ENCODE results near the gene GRIN2D.
"Not testable (repeated sequence)": the region's sequence is repeated elsewhere in the genome, so short reads cannot be mapped to it uniquely, and the experiment has no call there.

Gene GRIN2D

DNA sequence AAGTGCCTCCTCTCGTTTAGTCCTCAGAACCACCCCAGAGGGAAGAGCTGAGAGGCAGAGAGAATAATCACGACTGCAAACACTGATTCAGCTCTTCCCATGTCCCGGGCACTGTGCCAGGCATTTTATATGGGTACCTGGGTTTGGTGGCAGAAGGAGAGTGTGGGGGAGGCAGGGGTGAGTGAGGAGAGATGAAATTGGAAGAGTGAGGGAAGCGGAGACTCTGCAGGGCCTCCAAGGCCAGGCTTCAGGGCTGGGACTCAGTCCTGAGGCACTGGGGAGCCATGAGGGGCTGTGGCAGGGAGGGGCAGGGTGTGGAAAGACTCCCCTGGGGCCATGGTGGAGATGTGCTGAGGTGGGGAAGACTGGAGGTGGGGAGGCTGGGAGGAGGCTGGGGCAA, 20.6 kb upstream of the GRIN2D start:
- DNase-seq: no peak

DNA sequence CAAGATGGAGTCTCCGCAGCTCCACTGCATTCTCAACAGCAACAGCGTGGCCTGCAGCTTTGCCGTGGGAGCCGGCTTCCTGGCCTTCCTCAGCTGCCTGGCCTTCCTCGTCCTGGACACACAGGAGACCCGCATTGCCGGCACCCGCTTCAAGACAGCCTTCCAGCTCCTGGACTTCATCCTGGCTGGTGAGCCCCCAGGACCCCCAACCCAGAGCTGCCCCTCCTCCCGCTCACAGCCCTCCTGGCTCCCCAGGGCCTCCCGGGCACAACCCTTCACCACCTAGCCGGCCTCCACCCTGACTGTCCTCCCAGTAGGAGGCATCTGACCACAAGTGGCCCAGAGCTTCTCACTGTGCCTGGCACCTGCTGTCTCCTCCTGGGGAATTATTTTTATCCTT, 19.9 kb upstream of the GRIN2D start:
- DNase-seq: no peak

DNA sequence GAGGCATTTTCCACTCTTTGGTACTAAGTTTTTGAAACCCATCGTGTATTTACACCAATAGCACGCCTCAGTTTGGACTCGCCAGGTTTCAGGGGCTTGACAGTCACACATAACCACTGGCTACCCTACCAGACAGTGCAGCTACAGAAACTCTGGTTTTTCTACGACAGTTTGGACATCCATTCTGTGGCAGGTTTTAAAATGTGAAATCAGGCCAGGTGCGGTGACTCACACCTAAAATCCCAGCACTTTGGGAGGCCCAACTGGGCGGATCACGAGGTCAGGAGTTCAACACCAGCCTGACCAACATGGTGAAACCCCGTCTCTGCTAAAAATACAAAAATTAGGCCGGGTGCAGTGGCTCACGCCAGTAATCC, 15.3 kb upstream of the GRIN2D start:
- DNase-seq: no peak

DNA sequence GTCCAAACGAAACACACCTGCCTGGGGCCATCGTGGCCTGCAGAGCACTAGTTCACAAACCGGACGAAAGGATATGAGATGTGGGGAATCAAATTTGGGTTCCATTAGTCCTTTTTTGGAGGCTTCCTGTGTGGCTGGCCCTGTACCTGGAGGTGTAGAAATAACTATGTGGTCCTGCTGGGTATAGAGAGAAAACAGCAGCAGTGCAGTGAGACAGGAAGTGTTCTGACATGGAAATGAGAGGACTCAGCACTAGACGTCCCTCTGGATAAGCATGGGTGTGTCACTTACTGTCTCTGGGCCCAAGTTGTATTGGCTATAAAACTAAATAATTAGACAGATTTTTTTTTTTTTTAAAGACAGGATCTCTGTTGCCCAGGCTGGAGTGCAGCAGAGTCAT, 14.4 kb upstream of the GRIN2D start:
- DNase-seq: no peak

DNA sequence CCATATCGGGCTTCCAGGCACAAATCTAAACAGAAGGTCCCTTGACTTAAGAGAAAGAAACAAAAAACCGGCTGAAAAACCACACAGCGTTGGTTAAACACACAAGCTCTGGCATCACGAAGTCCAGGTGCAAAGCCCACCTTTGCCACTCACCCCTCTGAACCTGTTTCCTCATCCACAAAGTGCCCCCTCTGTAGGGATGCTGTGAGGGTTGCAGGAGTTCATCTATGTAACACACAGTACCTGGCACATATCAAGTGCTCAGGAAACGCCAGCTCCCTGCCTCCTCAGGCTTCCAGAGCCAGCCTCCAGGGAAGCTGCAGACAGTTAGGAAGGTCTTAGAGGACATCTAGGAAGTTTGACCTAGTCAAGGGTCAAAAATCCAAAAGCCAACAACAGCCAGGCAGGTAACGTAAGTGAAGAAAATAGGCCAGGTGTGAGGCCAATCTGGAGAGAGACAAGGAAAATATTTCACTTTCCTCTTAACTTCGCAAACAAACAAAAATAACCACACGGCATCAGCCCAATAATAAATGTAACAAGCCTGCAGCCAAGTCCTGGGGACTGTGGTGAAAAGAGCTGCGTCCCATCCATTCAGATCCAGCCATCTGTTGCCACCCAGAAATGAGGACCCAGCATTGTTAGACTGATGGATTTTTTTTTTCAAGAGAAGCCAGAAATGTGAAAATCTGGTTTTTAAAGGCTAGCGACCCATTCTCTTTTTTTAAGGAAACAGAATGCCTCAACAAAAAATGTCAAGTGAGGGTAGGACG, 12.1 kb upstream of the GRIN2D start:
- no peak for DNase-seq

DNA sequence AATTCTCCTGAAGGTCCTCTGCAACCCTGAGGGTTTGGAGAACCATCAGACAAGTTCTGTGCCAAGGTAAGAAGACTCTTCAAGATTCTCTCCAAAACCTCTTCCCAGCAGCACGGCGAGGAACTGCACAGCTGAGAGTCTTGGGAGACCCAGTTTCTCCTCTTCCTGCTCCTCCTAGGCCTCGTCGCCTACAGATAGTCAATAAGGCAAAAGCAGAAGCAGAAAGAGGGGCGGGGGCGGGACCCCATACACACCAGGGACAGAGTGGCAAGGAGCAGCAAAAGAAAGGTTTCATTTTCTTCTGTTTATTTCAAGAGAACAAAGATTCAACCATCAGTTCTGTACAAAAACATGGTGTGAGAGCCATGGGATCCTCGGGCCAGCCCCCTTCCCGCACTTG, 11.2 kb upstream of the GRIN2D start:
- DNase-seq: no peak

DNA sequence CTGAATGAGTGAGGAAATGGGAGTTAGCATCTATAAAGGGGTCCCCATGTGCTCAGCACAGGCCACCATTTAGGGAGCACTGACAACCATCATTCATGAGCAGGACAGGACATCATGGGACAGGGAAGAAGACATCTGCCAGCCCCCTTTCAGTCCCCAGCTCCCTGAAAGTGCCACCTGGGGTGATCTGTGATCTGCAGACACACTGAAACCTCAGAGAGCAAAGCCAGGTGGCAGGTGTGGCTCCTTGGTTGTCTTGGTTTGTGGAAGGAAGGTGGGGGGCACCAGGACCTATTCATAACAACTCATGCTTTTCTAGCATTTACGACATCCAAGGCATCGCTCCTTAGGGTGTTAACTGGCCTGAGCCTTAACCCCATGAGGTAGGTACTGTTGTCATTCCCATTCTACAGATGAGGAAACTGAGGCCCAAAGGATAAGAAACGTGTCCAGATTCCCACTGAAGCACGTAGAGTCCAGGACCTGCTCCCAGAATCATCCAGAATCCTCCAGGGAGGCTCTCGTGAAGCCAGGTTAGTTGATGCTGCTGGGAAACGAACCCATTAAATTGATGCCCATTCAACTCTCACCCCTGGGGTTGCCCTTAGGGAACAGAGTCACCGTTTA, 7.9 kb upstream of the GRIN2D start:
- DNase-seq: no peak

DNA sequence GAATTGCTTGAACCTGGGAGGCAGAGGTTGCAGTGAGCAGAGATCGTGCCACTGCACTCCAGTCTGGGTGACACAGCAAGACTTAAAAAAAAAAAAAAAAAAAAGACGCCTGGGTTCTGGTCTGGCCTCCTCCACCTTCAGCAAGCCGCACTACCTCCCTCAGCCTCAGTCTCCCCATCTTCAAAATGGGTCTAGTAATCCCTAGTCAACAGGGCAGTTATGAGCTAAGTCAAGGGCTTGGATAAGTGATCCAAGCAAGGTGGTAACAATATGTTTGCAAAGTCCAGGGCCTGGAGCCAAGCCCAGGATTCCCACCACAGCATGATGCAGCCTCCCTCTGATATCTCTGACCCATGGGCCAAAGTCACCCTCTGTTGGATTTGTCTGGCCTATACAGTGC, 6.5 kb upstream of the GRIN2D start:
- no peak for DNase-seq

DNA sequence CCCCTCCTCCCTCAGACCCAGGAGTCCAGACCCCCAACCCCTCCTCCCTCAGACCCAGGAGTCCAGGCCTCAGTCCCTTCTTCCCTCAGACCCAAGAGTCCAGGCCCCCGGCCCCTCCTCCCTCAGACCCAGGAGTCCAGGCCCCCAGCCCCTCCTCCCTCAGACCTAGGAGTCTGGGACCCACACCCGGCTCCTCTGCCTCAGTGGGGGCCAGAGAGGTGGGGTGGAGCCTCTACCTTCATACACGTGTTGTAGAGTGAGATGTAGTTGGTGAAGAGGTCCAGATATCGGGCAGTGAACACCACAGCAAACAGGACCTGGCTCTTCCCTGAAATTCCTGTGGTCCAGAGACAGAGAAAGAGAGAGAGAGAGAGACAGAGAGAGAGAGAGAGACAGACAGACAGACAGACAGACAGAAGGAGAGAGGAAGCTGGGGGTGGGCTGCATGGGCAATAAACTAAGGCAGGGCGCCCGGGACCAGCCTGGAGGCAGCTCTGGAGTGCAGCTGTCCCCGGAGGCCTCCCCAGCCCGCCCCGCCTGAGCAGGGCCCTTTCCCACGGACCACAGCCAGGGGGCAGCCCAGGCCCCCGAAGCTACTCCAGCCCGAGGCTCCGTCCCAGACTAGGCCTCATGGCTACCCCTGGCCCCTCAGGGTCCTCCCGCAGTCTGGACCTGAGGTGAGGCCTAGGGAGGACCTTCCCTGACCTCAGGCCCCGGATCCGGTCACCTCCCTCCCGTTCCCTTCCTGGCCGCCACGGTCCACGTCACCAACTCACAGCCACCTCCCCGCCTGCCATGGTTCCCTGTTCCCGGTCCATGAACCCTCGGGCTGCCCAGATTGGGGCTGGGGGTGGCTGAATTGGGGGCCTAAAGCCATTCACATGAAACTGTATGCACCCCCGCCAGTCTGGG, 3.0 kb upstream of the GRIN2D start:
- peak; percentile 61 for DNase-seq

DNA sequence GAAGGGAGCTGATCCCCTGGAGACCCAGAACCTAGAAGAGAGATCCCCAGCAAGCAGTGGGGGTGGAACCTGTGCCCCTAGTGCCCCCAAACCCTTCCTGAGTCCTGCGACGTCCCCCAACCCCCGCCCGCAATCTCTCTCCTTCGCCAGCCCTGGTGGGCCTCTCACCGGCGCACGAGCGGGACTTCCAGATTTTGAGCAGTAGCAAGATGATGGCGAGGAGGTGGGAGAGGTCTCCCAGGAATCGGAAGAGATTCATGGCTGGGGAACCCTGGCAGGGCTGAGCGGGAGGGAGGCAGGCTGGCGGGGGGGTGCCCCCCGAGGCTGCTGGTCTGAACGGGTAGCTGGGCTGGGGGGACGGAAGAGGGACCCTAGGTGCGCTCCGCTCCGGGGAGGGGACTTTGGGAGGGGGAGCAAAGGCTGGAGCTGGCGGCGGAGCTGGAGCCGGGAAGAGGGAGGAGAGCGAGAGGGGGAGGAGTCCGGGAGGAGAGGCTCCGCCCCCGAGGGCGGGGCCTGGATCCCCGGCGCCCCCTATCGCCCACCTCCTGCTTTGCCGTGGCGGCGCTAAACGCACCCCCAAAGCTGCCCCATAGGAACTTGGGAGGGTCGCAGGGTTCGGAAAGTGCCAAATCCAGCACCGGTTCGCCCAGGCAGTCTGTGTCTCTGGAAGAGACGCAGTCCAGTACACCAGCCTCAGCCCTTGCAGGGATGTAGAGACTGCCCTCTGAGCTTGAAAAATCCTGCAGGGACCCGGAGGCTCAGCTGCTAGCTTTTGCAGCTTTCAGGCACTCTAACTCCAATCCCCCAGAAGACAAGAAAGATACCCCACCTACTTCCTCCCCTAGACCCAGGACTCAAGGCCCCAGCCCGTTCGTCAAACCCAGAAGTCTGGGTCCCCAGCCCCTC, 2.1 kb upstream of the GRIN2D start, which contains the start of gene KDELR1:
TSS of gene KDELR1 (minus strand) at position 452 of the 906 bp plus-strand sequence. CDS start at position 259, 193 bp downstream.
- peak; percentile 62 for DNase-seq

DNA sequence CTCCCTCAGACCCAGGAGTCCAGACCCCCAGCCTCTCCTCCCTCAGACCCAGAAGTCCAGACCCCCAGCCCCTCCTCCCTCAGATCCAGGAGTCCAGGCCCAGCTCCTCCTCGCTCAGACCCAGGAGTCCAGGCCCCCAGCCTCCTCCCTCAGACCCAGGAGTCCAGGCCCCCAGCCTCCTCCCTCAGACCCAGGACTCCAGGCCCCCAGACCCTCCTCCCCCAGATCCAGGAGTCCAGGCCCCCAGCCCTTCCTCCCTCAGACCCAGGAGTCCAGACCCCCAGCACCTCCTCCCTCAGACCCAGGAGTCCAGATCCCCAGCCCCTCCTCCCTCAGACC, 1.5 kb upstream of the GRIN2D start:
- not testable (repeated sequence) for DNase-seq

DNA sequence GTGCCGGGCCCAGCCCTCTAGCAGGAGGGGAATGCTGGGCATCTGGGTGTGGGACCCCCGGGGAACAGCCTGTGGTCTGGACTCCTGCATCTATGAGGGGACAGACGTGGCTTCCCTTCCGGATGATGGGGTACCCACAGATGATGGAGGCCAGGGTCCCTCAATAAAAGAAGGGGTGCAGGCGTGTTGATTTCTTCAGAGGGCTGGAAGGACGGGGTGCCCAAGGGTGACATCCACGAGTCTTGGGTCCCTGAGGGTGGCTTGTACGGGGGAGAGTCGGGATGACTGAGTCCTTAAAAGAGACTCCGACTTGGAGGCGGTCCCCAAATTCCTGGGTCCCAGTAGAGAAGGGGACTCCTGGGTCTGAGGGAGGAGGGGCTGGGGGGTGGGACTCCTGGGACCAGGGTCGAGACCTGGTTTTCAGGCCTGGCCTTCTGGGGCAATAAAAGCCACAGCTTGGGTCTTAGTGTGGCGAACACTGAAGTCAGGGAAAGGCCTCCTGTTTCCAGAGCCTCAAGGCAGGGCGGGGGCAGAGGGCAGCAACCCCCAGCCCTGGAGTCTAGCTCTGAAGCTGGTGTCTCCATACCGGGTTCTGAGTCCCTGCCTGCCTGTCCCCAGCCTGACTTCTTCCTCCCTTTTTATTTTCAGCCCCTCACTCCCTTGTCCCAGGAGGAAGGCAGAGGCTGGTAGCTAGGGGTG, 459 bp upstream of the GRIN2D start:
- DNase-seq: no peak

DNA sequence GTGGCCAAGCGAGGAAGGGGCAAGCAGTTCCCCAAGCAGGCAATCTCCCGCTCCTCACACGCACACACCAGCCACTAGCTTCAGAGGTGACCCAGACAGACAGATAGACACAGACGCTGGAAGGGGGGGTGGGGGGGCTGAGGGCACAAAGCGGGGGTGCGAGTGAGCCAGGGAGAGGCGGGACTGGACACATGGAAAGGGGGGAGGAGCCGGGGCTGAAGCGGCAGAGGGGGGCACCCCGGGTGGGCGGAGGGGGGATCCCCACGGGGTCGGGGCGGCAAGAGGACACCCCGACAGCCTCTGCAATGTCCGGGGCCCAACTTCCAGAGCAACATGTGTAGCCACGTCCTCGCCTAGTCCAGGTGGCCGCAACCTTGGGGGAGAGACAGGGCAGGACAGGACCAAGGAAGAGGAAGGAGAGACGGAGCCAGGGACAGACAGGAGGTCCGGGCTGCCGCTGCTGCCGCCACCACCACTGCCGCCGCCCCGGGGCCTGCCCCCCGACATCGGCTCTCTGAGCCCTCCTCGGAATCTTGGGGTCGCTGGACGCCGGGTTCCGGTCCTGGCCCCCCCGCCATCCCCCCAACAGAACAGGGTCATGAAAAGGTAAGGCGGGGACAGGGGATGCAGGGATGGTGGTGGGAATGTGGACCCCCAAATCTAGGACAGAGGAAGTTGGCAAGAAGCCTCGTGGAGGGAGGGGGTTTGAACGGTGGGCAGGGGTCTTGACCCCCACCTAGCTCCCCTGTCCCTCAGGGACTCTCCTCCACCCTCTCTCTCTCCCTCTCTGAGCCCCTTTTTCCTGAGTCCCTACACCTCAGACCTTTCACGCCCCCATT, 1.1 kb downstream of the GRIN2D start:
- no peak for DNase-seq

DNA sequence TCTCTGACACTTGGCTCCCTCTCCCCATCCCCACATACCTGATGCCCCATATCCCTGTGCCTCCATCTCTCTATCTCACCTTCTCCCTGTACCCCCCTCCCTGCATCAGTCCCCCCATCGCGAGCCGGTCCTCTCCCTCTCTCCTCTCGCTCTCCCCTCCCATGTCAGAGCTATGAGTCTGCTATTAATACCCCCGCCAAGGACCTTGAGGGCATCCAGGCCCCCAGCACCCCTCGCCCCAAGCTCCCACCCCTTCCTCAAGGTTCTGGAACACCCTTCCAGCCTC, 1.6 kb downstream of the GRIN2D start:
- no peak for DNase-seq

DNA sequence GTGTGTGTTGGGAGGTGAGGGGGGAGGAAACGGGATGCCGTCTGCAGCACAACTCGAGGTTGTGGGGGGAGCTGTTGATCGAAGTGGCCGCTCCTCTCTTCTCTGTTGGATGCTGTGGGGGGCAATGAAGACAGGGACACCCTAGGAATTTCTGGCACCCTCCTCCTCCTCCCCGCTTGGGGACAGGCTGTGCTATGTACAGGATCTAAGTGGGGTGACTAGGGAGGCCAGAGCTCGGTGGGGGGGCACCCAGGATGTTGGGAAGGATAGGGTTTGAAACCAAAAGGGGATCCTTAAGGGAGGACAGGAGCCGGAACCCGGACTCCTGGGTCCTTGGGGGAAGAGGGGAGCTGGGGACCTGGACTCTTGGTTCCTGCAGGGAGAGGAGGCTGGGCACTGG, 2.0 kb downstream of the GRIN2D start:
- DNase-seq: no peak

DNA sequence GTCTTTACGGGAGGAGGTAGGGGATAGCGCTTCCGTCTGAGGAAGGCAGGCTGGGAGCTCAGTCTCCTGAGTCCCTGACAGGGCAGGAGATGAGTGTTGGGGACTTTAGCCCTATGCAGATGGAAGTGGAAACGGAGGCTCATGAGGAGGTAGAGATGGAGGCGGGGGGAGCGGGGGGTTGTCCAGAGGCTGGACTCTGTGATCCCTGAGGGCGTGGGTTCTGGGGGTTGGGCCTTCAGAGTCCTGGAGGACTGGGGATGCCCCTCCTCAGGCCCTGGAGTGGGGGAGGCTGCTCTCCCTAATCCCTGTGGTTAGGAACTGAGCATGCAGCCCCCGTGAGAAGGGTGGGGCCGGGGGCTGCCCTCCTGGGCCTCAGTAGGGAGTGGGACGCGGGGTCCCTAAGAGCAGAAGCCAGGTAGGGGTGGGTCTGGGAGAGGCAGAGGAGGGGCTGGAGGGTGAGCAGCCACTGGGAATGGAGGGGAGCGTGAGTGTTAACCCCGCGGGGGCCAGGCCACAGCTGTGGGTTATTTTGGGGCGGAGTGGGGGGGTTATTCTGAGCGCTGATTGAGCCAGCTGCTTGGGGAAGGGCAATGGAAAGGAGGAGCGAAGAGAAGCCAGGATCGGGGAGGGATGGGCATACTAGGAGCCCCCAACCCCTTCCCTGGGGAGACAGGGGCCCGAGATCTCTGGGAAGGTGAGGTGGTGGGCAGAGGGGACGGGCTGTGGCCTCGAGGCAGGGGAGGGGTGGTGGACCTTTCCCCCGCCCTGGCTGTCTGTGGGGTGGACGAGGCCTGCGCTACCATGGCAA, 2.8 kb downstream of the GRIN2D start:
- no peak for DNase-seq

DNA sequence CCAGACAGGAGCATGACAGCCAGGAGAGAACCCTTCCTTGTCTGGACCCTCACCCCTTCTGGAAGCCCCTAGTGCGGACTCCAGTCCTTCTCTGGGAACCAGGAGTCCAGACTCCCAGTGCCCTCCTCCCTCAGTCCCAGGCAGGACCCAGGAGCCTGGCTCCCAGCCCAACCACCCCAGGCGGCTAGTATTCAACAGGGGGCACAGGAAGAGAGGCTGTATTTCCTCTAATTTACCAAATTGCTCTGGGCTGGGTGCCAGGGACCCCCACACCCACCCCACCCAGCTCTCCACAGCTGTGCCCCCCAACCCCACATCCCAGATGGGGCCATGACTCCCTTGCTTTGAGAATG, 3.3 kb downstream of the GRIN2D start:
- no peak for DNase-seq

DNA sequence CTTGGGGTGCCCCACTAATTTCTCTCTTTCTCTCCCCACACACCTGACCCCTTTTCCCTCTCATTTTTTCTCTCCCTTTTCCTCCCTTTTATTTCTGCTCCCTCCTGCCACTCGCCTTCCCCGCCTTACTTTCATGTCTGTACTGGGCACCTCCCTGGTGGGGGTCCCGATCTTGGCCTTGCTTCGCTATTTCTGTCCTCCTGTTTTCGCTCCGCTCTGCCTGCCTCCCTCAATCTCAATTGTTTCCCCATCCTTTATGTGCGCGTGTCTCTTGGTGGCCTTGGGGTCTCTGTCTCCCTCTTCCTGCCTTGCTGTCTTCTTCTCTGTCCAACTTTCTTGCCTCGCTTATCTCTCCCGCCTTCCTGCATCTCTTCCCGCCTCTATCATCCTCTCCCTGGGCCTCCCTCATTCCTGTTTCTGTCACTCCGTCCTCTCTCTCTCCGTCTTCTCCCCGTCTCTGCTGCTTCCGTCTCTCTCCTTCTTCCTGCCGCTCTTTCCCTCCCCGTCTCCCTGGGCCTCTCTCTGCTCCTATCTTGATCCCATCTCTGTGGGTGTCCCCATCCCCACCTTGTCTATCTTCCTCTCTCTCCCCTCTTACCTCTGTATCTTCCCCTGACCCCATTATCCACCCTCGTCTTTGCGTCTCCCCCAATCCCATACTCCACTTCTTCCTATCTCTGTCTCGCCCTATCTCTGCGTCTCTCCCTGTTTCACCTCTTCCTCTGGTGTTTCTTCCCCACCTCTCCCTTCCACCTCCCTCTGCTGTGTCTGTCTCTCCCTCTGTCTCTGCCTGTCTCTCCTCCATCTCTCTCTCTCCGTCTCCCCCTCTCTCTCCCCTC, 4.0 kb downstream of the GRIN2D start:
- no peak for DNase-seq

DNA sequence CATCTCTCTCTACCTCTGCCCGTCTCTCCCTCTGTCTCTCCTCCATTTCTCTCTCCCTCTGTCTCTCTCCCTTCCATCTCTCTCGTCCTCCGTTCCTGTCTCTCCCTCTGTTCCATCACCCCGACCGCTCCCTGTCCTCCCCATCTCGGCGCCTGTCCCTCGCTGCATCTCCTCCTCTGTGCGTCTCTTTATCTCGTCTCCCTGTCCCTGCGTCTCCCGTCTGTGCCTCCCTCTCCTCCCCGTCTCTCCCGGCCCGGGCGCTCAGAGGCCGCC, 4.6 kb downstream of the GRIN2D start:
- DNase-seq: no peak

All from activated naive CD4-positive, alpha-beta T cell treated with anti-CD3 and anti-CD28 coated beads, Interleukin-2, amount 50 U/mL, for 16 hours (primary cell).